ENCODE data around the gene UBE2Z. TPM values are rescaled to one million over a fixed set of nuclear protein-coding genes. Genes with fewer than 3 reads are reported as not detected.

UBE2Z gene
- total RNA-seq, 1 experiment from 2014 or later: 131 TPM

- no peak overlapping the region for H2AFZ ChIP-seq (ENCODE audit: low read length)
- H3K9me3 ChIP-seq (ENCODE audit: low read length): no peaks in the 10 kb centered on the region
- intact Hi-C loops (cut with micrococcal nuclease): no loop called here
- H3K27me3 ChIP-seq (ENCODE audit: low read length): no peaks in the 10 kb centered on the region
- TF ChIP-seq CTCF (conservative IDR thresholded peaks at IDR 0.05; ENCODE audit: low read depth, low read length): no peak
- TF ChIP-seq EZH2 (IDR thresholded peaks at IDR 0.05; ENCODE audit: low read length, unreplicated experiment): no peak
- no peak for TF ChIP-seq EZH2phosphoT487 (IDR thresholded peaks at IDR 0.05; ENCODE audit: borderline replicate concordance, low read length)
- H3F3A ChIP-seq (ENCODE audit: low read length, unreplicated experiment): no peaks in the 10 kb centered on the region
- ATAC-seq: no peak
- no peak overlapping the region for H3K27ac ChIP-seq (ENCODE audit: low read length)
- H4K20me1 ChIP-seq (ENCODE audit: low read length): peaks cover 51% of the 10 kb centered on the region
- H3K4me2 ChIP-seq (ENCODE audit: low read length): peak overlapping the region; percentile 89
- POLR2A ChIA-PET (ENCODE audit: unreplicated experiment): no interaction called here
- no peaks in the 10 kb centered on the region for H3K9me2 ChIP-seq (replicated peaks; ENCODE audit: low read length)
- DNase-seq: peak; percentile 44
- H3K79me2 ChIP-seq (ENCODE audit: low read length): peaks cover 76% of the 10 kb centered on the region
- H3K9ac ChIP-seq (ENCODE audit: low read length): peak overlapping the region; percentile 94; the same call in 1 of the 2 replicates
- CTCF ChIA-PET: no interaction called here
- peak overlapping the region; percentile 85 for H3K4me3 ChIP-seq (ENCODE audit: low read length)
- peaks cover 42% of the 10 kb centered on the region for H3K4me1 ChIP-seq (ENCODE audit: insufficient read depth, low read length)
- peaks cover 47% of the 10 kb centered on the region for H3K36me3 ChIP-seq (ENCODE audit: low read depth, low read length)
- no TSS peak for BruUV-seq (replicated peaks)
These were observed 2.2 kb downstream of the UBE2Z start for GRCh38 chr17:48910370-48910769.

DNA sequence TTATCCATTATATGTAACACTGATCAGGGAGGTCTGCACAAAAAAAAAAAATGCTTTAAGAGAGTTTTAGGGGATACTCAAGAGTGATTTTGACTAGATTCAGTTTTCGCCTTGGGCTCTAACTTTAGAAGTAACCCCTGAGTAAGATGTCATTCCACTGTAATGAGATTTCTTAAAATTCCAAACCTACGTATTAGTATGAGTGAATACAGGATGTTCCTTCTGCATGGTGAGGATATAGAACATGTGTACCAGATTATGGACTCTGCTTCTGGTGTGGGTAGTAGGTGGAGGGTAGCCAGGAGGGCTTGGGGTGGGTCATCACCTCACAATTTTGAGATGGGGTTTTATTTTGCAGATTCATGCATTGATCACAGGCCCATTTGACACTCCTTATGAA, 4.3 kb downstream of the UBE2Z start:
- no peak overlapping the region for H2AFZ ChIP-seq (ENCODE audit: low read length)
- H3K9me2 ChIP-seq (replicated peaks; ENCODE audit: low read length): no peaks in the 10 kb centered on the region
- ATAC-seq (no peak), DNase-seq (no peak)
- TF ChIP-seq EZH2phosphoT487 (IDR thresholded peaks at IDR 0.05; ENCODE audit: borderline replicate concordance, low read length): no peak
- H4K20me1 ChIP-seq (ENCODE audit: low read length): peaks cover 54% of the 10 kb centered on the region
- H3F3A ChIP-seq (ENCODE audit: low read length, unreplicated experiment): no peaks in the 10 kb centered on the region
- H3K9ac ChIP-seq (ENCODE audit: low read length): no peak overlapping the region
- H3K79me2 ChIP-seq (ENCODE audit: low read length): peaks cover 90% of the 10 kb centered on the region
- BruUV-seq (replicated peaks): no TSS peak
- H3K27ac ChIP-seq (ENCODE audit: low read length): no peak overlapping the region
- no peaks in the 10 kb centered on the region for H3K9me3 ChIP-seq (ENCODE audit: low read length)
- no peaks in the 10 kb centered on the region for H3K27me3 ChIP-seq (ENCODE audit: low read length)
- H3K4me3 ChIP-seq (ENCODE audit: low read length): no peak overlapping the region
- POLR2A ChIA-PET (ENCODE audit: unreplicated experiment): no interaction called here
- peaks cover 65% of the 10 kb centered on the region for H3K36me3 ChIP-seq (ENCODE audit: low read depth, low read length)
- peaks cover 45% of the 10 kb centered on the region for H3K4me1 ChIP-seq (ENCODE audit: insufficient read depth, low read length)
- intact Hi-C loops (cut with micrococcal nuclease): no loop called here
- CTCF ChIA-PET: no interaction called here
- H3K4me2 ChIP-seq (ENCODE audit: low read length): no peak overlapping the region

GRCh38 chr17:48915459-48916282, 7.5 kb downstream of the UBE2Z start:
- H3K4me3 ChIP-seq (ENCODE audit: low read length): no peak overlapping the region
- no peaks in the 10 kb centered on the region for H3K9me2 ChIP-seq (replicated peaks; ENCODE audit: low read length)
- H3K27ac ChIP-seq (ENCODE audit: low read length): peak overlapping the region; percentile 39
- no peak overlapping the region for H3K9ac ChIP-seq (ENCODE audit: low read length)
- no peak overlapping the region for H2AFZ ChIP-seq (ENCODE audit: low read length)
- peaks cover 38% of the 10 kb centered on the region for H4K20me1 ChIP-seq (ENCODE audit: low read length)
- no peak overlapping the region for H3K4me2 ChIP-seq (ENCODE audit: low read length)
- TF ChIP-seq CTCF (conservative IDR thresholded peaks at IDR 0.05; ENCODE audit: low read depth, low read length): no peak
- no peak for TF ChIP-seq EZH2 (IDR thresholded peaks at IDR 0.05; ENCODE audit: low read length, unreplicated experiment)
- no peak for TF ChIP-seq EZH2phosphoT487 (IDR thresholded peaks at IDR 0.05; ENCODE audit: borderline replicate concordance, low read length)
- CTCF ChIA-PET: interaction anchor here (1.1 kb wide), 1 partner anchor 890 kb away, joined by 4 read pairs; no protein-coding TSS in a partner anchor
- DNase-seq (peak; percentile 66), ATAC-seq (peak; percentile 74)
- H3K9me3 ChIP-seq (ENCODE audit: low read length): no peaks in the 10 kb centered on the region
- POLR2A ChIA-PET (ENCODE audit: unreplicated experiment): interaction anchor here (0.6 kb wide), 2 partner anchors 12 to 29 kb away, joined by 3 to 18 read pairs; no protein-coding TSS in a partner anchor
- H3K79me2 ChIP-seq (ENCODE audit: low read length): peaks cover 74% of the 10 kb centered on the region
- no peaks in the 10 kb centered on the region for H3F3A ChIP-seq (ENCODE audit: low read length, unreplicated experiment)
- no peaks in the 10 kb centered on the region for H3K27me3 ChIP-seq (ENCODE audit: low read length)
- H3K36me3 ChIP-seq (ENCODE audit: low read depth, low read length): peaks cover 87% of the 10 kb centered on the region
- BruUV-seq (replicated peaks): TSS peak; percentile 42
- H3K4me1 ChIP-seq (ENCODE audit: insufficient read depth, low read length): peaks cover 23% of the 10 kb centered on the region
- intact Hi-C loops (cut with micrococcal nuclease): no loop called here

All from PC-3 (cell line).